HG03354 (cell line): Measurements from ENCODE around the gene WDR91.

ENCODE experiments used
- ATAC-seq: cut with Tn5 transposase; IDR thresholded peaks from one replicate; pipeline ENCODE4 v1.9.1; 2021; ENCODE audit warnings: mild to moderate bottlenecking; ENCODE audit not compliant: unreplicated experiment, poor library complexity, severe bottlenecking

WDR91 gene

DNA sequence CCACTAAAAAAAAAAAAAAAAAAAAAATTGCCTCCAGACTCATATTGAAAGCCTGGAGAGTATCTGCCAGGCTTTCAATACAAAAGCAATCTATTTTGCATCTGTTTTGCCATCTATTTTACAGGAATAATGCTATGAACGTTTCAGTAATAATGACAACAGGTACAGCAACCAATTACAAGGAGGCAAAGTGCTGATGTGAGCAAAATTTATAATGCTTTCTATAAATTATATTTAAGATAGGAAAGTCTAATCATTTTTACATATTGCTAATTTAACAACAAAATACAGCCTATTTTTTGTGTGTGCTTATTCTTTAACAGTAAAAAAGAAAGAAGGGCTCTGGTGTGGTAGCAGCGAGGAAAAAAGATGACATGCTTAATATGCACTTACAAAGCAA lies 10.0 kb downstream of the WDR91 start:
- no peak for ATAC-seq

DNA sequence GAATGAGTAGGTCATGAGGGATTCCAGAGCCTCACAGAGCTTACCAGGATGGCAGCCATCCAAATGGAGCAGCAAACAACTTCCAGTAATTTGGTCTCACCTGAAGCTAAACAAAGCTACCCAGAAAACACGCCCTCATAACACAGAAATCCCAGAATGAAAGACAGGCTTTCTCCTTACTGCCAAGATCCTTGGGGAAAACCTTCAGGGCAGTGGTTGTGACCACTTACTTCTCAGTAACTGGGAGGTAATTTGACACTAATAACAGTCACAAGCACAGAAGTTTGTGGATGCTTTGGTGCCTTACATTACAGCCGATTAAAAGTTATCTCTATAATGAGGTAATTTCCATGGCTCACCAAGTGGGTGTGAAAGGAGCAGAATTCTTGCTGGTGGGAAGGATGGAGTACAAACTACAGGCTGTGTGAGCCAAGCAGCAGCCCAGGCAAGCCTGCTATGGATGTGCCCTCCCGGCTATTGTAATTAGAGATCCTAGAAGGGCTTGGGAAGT lies 10.4 kb downstream of the WDR91 start:
- ATAC-seq: no peak

DNA sequence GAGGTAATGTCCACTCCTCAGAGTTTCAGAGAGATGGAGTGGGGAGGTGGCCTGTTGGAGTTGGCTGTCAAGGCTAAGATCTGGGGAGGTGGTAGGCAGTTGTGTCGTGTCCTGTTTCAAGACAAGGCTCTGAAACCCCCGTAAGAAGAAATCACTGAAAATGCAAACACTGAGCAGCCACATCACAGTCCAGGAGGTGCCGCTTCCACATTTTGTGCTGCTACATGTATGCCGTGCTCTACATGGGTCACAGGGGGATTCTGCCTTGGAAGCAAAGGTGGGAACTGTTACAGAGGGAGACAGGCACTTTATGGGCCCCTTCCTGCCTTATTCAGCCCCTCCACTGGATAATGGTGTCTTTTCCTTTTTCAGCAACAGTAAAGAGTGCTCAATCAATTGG lies 11.9 kb downstream of the WDR91 start:
- ATAC-seq: no peak

DNA sequence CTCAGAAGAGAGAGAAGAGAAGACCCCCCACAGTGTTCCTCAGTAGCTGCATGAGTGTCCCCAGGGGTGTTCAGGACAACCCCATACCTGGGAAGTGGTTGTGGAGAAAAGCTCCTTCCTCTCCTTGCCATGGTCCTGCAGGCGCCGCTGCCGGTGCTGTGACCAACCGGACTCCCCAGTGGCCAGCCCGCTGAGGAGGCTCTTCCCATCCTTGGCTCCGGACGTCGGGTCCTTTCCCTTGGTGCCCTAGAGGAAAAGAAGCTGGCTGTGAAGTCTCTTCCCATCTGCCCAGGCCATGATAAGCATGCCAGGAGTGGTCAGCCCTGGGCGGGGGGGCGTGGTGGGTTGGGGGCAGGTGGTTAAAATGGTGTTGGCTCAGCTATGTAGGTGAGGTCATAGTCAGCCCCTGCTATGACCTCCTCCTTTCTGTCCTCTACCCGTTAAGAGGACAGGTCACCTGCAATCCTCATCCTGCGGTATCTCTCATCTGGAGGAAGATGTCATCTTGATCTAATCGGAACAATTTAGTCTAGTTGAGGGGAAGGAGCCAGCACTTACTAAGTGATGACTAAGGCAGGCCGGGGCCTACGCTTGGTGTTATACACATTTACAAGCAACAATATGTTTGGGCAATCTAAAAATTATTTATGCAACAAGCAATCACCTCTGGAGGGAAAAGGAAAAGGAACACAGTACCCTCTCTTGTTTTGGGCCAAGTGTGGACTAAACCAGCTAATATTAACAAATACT lies 13.2 kb downstream of the WDR91 start:
- no peak for ATAC-seq

DNA sequence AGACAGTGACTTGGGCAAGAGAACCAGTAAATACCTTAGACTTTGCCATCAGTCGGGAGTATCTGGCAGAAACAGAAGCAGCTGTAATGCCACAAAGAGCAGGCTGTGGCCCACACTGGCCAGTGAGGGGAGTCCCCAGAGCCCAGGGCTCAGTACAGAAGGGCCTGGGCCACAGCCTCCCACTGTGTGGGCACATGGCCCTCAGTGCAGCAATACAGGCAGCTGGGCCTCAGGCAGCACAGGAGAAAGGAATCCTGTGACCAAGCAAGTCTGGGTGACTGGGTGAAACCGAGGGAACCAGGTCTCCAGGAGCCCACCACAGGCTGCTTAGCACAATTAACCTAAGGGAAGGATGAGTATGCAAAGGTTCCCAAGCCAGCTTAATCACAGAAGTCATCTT lies 14.0 kb downstream of the WDR91 start:
- ATAC-seq: no peak

DNA sequence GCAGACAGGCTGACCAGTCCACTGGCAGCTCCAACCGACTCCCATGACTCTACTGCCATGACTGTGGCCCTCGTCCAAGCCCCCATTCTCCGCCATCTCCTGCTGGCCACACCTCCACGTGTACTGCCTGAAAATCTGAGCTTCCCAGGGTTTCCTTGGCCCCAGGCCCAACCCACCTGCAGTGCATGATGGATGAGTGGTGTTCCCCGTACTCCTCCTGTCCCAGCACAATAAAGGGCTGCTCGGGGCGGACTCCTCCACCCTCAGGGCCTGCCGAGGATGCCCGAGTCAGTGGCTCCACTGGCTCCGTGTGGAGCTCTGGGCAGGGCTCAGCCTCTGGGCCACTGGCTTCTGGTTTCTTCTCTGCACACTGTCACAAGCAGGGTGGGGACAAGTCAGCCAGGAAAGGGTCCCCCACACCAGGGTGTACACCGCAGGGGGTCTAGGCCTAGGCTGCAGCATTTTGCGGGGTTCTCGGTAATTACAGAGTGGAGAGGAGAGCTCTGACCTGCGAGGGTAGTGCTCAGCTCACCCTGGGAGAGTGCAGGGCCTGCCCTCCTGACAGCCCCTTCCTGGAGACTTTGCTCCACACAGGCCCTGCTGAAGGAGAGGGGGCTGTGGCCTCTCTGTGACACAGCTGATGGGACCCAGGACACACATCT lies 15.2 kb downstream of the WDR91 start:
- ATAC-seq: no peak

DNA sequence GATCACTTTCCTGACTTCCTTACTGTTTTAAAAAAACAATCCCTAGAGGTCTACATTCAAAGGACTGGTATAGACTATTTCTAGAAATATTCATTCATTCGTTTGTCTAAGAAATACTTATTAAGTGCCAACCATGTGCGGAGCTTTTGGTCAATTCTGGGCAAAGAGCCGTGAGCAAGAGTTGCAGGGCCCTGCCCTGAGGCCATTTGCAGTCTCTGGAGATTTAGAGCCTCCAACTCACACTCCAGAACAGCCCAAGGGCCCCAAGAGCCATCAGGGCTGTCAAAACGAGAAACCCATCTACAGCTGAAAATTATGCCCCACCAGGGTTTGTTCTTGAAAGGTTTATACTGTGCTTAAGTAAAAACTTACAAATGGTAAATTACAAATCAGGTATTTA lies 16.2 kb downstream of the WDR91 start:
- no peak for ATAC-seq

DNA sequence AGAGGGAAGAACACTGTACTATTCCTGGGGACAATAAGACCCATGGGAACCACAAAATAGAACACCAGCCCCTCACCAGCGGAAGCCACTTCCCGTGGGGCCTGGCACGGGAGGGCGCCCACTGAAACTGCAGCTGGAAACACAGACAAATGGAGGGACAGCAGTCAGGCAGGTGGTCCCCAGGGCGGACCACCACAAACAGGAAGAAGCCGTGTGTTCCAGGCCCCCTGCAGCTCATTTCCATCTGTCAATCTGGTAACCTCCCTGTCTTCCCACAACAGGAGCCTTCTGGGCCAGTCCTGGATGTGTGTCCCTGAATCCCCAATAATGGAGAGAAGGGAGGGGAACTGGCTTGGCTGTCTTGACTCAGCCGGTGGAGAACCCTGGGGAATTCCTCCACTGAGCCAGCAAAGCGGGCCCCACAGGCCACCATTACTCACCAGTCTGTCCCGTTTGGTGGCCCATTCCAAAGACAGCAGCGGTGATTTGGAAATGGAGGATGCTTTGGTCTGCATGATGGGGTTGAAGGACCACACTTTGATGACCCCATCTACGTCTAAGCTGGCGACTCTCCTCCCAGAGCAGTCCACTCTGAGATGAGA lies 16.7 kb downstream of the WDR91 start:
- ATAC-seq: no peak

DNA sequence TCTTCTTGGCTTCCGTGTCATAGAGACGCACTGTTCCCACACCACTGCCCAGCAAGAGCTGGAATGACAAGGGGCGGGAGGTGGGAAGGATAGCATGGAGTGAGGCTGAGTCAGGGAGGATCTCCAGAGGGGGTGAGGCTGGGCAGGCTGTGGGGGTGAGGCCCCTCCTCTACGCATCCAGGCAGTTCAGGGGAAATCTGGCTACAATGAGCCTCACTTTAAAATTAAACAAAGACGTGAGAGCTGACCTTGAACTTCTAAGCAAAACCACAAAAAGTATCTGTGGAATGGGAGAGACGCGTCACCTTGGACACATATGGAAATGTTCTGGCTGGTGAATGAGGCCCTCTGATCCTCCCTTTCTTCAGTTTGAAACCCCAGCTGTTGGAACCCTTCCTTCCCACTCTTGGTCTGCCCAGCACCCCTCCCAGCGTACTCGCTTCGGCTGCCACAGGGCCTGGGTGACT lies 17.7 kb downstream of the WDR91 start:
- no peak for ATAC-seq

DNA sequence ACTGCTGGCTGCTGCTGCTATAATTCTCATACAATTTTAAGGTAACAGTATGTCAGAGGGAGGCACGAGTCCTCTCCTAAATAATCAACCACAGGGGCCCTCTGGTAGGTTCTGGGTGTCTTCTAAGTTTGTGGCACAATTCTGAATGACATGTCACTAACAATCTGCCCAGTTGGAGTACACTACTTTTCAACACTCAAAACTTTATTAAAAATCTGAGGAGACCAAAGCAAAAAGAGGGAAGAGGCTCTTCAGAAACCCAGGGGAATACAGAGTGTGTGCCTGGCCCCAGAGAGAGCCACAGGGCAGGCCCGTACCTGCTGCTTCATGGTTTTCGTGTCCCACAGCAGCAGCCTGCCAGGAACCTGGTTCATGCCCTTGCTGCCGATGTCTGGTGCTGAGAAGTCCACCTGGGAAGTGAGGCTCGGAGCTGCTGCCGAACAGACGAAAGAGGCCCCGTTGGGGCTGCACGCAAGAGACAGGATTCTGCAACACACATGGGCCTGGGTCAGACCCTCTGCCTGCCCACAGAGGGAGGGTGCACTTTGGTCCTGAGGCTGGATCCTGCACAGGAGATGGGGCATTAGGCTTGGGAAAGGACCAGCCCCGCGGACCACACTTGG lies 18.3 kb downstream of the WDR91 start:
- no peak for ATAC-seq

DNA sequence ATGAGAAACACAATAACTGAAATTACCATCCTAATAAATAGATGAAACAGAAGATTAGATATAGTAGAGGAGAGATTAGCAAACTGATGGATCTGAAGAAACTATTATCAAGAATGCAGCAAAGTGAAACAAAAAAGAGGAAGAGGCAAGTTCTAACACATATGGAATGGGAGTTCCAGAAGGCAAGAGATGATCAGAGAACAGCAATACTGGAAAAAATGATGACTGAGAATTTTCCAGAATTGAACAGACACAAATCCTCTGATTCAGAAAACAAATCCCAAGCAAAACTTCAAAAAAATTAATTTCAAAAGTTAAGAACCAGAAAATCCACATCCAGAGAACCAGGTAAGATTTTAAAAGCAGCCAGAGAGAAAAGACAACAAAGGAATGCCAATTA lies 20.6 kb downstream of the WDR91 start:
- ATAC-seq: no peak

DNA sequence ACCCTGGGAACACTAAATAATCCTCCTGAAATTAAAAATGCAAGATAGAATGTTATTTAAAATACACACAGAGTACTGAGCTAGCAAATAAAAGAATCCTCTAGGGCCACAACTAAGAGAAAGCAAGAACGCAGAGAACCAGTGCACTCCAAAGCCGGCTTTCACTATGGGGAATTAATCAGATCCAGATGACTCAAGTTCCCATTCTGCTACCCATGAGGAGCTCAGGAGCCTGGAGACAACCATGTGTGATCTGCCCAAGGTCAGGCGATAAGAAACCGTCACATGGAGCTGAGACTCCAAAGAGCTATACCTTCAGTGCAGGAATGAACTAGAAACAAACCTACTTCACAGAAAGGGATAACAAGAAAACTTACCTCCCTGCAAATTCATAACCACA lies 21.4 kb downstream of the WDR91 start:
- ATAC-seq: no peak

DNA sequence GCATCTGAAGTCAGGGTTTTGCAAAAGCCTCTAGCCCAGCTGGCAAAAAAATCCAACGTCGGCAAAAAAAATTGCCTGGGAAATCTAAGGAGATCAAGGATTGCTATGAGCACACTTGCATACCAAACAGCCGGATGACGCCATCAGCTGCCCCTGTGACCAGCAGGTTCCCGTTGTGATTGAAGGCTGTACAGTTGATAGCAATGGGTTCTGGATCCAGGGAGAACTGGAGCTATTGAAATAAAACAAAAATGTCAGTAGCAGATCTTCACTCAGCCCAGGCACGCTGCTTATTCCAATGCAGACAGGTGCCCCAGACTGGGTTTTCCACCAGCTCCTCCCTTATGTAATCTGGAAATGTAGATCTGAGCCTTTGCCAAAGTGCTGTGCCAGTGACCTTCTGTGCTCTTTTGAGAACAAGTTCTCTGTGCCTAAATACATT lies 22.1 kb downstream of the WDR91 start:
- ATAC-seq: no peak

DNA sequence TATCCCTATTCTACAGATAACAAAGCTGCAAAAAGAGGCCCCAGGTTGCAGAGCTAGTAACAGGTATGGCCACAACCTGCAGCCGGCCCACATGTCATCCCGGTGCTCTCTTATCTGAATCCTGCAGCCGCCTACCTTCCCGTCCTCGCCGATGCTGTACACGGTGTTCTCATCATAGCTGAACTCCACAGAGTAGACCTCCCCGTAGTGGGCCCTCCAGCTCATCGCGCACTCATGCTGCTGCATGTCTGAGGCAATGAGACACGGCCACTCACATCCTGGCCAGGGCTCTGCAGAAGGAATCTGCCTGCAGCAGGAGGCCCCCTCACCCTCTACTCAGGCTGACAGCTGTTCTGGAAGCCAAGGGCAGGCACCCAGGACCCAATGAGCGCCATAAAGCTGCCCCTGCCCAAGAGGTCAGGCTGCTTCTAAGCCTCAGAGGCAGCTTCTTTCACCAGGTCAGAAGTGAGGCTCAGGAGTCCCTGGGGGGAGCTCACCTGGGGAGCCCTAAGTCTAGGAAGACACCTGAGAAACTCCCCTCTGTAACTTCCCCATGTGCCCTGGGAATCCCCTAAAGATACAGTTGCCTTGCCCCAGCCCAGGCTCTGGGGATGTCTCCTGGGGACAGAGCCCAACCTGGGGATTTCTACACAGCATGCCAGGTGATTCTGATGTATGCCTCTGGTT lies 22.9 kb downstream of the WDR91 start:
- ATAC-seq: peak; percentile 46

DNA sequence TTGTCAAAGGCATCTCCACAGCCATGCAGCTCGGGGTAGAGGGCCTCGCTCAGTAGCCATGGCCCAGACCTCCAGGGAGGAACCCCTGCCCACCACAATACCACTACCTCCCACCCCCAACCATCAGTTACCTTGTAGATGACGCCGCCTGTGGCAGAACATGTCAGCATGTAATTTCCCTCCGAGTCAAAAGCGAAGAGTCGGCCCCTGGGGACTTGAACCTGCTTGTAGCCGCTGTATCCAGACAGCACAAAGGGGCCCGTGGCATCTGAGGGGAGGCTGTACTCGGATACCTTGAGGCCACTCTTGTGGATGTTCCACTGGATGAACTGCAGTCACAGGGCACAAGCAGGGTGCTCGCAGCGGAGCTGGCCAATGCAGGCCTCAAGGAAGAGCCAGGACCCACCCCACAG lies 24.5 kb downstream of the WDR91 start:
- ATAC-seq: peak; percentile 60

DNA sequence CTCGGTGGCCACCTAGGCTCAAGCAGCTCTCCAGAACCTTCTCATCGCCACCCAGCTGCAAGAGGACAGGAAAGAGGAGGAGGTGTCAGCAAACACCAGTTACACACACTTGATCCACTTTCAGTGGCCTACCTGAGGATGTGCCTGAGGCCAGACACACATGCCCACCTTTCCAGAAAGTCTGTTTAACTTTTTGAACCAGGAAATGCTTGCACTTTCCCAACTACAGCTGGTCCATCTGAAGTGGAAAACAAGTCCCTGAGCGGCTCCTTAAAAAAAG lies 25.1 kb downstream of the WDR91 start:
- no peak for ATAC-seq

DNA sequence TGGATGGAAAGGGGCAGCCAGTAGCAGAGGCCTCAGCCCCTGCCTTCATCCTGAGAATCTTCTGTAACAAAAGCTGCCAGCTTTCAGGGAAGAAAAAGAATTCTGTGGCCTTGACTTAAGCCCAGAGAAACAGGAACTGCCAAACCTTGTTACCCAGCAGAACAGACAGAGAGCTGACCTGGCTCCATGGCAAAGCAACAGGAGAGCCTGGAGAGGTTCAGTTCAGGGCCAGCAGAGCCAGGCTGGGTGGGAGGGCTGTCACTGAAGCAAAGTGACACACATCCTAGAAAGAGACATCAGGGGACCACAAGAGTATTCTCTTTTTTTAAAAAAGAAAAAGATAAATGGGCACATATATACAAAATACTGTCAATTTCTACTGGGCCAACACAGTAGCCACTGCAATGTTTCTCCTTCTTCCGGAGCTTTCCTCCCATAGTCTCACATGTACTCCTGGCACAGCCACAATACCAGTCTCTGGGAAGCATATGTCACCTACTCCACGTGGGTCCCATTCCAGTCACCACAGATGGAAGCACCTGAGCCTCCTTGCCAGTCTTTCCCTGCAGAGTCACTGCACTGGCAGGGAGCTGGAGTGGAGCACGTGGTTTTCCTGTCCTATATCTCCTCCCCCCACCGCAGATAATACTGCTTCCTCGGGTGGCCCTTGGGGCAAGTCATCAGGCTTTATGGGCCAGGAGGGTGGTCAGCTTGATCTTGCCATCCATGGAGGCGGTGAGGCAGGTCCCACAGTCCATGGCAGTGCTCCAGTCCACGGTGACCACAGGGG lies 25.7 kb downstream of the WDR91 start:
- ATAC-seq: no peak

DNA sequence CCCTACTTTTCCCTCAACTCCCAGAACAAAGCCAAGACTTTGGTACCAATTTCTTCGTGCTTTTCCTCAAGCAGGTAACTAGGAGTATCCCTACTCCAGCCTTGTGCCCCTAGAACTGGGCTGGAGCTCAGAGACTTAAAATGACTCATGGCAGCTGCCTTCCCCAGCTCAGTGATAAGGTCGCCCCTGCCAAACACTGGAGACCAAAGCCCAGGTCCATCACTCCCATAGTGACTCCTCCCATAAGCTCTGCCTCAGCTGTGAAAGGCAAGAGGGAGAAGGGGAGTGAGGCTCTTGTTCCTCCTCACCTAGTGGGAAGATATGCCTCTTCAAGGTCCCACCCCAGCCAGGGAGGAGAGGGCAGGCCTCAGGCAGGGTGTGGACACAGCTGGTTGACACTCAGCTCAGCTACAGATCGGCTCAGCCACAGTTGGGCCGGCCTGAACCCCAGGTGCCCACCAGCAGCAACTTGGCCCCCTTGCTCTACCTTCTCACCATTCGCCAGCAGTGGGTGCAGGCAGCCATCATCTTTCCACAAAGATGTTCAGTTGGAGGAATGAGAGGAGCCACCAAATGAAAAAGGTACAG lies 27.0 kb downstream of the WDR91 start:
- no peak for ATAC-seq

DNA sequence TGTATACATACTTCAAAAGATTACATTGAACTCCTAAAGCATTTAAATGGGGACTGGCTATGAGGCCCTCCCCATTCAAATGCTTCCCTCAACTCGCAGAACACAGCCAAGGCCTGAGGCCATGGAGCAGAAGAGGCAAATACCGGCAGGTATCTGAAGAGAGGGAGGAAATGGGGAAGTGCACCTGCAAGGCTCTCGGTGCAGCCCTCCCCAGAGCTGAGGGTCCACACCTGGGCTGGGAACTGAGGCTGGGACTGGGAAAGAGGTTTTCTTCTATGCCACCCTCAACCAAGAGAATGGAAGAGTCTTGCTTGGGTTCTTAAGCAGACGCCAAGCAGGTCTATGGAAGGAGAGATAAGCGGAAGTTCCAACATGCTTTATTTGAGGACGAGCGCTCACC lies 27.8 kb downstream of the WDR91 start:
- no peak for ATAC-seq
